HG03066 (cell line): Measurements from ENCODE around the gene TRH.

ENCODE experiments used
- ATAC-seq: cut with Tn5 transposase; IDR thresholded peaks from one replicate; pipeline ENCODE4 v1.9.1; 2021; ENCODE audit warnings: low read depth; ENCODE audit not compliant: unreplicated experiment

Gene TRH, protein sequence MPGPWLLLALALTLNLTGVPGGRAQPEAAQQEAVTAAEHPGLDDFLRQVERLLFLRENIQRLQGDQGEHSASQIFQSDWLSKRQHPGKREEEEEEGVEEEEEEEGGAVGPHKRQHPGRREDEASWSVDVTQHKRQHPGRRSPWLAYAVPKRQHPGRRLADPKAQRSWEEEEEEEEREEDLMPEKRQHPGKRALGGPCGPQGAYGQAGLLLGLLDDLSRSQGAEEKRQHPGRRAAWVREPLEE

DNA sequence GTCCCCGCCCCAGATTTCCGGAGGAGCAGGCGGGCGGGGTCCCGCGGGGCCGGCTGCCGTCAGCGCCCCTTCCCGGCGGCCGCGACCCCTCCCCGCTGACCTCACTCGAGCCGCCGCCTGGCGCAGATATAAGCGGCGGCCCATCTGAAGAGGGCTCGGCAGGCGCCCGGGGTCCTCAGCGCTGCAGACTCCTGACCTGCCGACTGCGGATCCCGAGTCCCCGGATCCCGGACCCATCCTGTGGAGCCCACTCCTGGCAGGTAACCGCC lies at the start of gene TRH:
TSS of gene TRH (plus strand) at position 157 of the 269 bp plus-strand sequence. CDS start 1,097 bp downstream, outside the sequence.
- no peak for ATAC-seq

DNA sequence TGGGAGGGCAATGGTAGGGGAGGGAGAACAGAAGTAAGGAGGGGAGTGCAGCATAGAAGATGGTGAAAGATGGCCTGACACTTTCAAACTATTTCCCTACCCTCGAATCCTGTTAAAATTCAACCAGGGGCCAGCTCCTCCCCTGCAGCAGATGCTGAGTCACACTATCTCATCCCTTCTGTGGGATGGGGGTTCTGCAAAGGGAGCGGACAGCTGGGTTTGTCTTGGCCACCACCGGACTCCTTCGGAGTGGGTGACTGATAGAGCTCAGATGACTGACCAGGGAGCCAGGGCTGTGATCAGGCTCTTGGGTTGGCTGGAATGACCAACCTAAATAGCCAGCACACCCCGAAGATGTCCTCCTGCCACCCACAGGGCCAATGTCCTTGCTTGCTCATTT lies 47.4 kb upstream of the TRH start:
- ATAC-seq, result no peak

DNA sequence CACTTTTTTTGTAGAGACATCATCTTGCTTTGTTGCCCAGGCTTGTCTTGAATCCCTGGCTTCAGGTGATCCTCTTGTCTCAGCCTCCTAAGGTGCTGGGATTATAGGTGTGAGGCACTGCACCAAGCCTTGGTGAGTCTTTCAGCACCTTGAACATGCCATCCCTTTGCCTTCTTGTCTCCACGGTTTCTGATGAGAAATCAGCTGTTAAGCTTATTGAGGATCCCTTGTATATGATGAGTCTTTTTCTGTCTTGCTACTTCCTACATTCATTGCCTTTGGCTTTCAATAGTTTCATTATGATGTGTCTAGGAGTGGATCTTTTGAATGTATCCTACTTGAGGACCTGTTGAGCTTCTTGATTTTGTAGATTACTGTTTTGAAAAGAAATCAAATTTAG lies 45.1 kb upstream of the TRH start:
- no peak for ATAC-seq

DNA sequence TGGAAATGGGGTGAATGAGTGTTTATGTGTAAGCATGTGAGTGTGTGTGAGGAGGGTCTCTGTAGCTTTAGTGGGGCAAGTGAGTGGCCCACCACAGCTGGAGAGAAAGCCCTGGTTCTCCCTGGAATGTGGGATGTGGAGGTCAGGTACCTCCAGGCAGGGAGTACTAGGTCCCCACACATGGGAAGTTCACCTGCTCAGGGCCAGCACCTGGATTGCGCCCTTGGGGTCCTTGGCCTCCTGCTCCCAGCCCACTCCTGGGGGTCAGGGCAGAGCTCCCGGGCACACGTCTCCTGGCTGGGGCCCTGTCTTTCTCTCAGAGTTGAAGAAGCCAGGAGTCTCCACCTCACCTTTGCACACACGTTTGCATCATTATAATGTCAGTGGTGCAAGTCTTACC lies 41.0 kb upstream of the TRH start:
- ATAC-seq, result no peak

DNA sequence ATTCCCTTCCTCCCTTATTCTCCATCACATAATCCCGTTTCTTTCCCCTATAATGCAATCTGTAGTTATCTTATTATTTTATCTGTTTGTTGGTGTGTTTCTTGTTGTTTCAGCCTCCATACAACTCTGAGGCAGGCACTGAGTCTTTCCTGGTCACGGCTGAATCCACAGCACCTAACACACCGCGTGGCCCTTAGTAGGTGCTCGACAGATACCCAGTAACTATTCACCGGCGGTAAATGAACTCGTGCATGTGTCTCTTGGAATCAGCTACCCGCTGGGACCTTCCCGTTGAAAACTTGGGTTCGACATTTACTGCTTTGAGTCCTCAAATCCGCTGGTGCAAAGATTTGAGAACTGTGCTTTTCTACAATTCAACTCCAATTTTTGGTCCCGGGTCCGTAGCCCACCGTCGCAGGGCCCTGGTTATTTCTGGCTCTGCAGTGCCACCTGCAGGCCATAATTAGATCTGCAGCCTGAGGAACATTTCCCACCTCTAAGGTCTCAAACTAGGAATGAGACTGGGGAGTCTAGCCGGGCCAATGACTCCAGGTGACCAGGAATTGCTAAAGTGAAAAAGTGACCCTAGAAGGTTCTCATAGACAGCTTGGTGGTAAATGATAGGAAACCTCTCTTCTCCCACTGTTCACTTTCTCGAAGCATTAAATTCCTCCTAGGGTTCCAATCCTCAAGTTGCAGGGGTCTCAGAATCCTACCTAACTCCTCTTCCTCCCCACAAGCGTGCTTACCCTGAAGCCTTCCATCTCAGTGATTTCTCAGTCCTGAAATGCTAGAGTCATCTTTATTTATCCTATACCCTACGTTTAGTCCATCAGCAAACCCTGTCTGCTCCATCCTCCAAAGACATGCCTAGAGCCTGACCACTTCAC lies 40.0 kb upstream of the TRH start:
- no peak for ATAC-seq

DNA sequence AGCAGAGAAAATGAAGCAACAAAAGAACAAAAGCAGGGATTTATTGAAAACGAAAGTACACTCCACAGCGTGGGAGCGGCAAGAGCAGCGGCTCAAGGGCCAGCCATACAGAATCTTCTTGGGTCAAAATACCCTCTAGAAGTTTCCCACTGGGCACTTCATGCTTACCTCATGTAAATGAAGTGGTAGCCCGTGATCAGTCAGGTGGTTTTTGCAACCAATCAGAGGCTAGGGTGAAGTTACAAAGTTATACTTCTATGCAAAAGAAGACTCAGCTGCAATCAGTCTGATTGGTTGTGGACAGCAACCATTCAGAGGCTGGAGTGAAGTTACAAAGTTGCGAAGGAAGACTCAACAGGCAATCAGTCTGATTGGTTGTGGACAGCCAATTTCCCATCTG lies 37.8 kb upstream of the TRH start:
- ATAC-seq, result no peak

DNA sequence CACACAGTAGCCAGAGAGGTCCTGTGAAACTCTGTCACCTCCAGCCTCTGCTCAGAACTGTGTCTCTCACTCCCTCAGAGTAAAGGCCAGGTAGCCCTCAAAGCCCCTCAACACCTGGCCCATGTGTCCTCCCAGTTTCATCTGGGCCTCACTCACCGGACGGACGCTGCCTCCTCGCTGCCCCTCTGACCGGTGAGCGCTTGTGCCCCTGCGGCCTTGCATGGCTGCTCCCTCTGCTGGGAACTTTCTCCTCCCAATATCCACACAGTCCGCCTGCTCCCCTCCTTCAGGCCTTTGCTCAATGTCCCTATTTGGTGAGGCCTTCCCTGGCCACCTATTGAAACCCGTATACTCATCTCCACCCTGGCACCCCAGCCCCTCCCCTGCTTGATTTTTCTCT lies 36.8 kb upstream of the TRH start:
- no peak for ATAC-seq

DNA sequence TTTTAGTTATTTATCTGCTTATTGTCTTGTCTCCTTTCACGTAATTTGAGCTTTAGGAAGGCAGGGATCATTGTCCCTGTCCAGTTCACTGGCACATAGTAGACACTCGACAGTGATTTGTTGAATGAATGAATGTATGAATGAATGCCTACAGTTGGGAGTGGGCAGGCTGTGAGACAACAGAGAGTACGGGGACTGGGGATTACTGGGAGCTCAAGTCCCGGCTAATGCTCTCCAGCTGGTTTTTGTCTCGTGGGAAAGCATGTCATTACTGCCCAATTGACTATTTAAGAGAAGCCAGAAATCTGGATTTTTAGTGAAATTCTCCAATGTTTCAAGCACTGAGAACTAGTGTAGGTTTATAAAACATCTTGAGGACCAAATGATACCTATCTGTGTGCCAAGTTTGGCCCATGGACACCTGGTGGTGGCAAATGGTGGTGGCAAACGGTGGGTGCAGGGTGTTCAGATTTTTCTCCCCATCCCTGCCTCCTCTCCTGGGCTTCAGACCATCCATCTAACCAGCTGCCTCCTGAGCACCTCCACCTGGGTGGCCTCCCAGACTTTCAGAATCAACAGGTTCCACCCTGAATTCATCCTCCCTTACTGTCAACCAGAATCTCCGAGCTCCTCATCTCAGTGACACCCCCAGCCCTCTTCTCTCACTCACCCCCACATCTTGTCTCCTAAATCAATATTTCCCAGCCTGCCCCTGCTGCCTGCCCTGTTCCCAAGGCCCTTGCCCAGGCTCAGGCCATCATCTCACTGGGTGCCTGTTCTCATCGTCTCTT lies 36.2 kb upstream of the TRH start:
- ATAC-seq, result no peak

DNA sequence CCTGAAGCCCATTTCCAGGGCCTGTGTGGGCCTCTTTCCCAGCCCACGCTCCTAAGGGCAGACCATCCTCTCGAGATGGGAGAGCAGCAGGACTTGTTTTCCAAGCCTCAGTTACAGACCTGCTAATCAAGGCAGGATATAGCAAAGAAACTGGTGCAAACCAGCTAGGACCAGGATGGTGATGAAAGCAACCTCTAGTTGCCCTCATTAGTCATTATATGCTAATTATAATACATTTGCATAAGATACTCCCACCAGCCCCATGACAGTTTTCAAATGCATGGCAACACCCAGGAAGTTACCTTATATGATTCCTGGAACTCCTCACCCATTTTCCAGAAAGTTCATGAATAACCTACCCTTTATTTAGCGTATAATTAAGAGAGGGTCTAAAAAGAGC lies 34.4 kb upstream of the TRH start:
- no peak for ATAC-seq

DNA sequence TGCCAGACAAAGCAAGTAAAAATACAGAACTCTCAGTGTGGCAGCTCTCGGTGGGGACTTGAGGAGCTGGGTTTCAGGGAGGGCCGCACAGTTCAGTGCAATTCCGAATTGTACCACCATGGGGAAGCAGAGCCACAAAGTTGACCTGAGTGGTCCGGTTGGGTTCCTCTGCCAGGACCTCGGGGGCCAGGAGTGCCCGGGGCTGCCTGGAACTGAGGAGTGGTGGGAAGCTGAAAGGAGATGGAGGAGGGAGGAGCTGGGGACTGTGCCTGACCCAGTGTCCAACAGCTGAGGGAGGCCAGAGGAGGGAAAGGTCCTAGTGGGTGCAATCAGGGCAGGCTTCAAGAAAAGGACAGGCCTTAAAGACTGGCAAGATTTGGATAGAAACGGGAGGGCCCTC lies 32.2 kb upstream of the TRH start:
- ATAC-seq, result no peak

DNA sequence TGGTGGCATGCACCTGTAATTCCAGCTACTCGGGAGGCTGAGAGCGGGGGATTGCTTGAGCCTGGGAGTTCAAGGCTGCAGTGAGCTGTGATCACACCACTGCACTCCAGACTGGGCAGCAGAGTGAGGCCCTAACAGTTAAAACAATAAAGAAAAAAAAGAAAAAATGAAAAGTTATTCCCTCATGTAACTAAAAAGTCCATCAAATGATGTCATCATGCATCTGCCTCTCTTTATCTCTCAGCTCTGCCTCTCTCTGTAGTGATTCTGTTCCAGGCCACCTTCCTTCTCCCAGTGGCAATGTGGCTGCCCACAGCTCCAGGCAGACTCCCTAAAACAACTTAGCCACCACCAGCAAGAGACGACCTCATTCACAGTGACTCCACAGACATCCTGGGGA lies 31.5 kb upstream of the TRH start:
- no peak for ATAC-seq

DNA sequence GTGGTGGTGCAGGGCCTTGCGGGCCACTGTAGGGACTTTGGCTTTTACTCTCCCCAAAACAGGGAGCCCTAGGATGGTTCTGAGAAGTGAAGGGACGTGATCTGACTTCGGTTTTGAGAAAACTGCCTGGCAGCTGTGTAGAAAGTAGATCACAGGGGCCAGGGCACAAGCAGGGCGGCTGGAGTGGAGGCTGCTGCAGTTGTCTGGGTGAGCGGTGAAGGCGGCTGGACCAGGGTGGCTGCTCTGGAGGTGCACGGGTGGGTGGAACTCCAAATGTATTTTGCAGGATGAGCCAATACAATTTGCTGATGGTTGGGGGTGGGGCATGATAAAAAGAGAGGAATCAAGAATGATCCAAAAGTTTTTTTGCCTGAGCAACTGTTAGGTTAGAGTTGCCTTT lies 29.8 kb upstream of the TRH start:
- no peak for ATAC-seq

DNA sequence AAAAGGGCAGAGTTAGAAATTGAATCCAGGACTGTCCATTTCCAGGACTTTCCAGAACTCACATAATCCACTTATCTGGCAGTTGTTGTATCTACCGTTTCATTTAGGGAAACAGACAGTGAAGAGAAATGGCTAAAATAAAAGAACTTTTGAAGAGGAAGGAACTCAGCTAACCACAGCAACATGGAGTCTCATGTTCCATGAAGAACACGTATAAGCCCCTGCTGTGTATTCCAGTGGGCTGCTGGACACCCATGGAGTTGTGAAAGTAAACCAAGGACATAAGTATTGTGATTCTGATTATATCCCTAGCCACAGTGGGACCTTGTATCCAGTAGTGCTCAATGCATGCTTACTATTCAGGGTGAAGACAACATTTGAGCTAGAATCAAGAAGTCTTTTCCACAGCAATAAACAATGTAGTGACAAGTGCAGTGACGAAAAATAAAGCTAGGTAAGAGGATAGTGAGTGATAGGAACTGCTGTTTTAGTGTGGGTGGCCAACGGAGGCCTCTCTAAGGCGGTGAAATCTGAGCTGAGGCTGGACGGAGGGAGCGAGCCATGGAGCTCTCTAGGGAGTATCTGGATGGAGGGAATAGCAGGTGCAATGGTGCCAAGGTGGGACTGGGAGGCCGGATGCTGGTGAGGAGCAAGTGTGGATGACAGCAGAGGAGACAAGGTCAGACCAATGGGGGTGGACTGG lies 26.8 kb upstream of the TRH start:
- ATAC-seq, result no peak

DNA sequence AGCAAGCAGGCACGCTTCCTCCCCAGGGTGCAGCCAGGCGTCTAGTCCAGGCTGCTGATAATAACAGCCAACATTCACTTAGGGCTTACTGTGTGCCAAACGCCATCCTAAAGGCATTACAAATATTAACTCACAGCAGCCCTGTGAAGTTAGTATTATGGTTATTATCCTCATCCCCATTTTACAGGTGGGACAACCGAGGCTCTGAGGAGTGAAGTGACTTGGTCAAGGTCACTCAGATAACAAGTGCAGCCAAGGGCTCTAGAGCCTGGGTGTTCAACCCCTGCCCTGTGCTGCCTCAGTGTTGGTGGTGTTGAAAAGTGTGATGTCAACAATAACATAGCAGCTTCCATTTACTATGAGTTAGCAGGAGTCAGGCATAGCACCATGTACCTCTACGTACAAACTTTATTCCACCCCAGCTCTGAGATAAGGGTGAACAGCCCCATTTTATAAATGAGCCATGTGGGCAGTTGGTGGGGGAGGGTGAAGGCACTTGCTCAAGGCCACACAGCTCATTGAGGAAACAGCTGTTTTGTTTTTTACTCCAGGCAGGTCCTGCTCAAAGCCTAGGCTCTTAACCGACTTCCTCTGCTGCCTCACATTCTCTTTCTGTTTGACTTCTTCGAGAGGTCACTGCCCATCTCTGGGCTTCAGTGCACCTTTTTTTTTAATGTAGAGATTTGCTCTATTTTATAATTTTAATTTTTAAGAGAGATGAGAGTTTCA lies 24.0 kb upstream of the TRH start:
- ATAC-seq, result no peak

DNA sequence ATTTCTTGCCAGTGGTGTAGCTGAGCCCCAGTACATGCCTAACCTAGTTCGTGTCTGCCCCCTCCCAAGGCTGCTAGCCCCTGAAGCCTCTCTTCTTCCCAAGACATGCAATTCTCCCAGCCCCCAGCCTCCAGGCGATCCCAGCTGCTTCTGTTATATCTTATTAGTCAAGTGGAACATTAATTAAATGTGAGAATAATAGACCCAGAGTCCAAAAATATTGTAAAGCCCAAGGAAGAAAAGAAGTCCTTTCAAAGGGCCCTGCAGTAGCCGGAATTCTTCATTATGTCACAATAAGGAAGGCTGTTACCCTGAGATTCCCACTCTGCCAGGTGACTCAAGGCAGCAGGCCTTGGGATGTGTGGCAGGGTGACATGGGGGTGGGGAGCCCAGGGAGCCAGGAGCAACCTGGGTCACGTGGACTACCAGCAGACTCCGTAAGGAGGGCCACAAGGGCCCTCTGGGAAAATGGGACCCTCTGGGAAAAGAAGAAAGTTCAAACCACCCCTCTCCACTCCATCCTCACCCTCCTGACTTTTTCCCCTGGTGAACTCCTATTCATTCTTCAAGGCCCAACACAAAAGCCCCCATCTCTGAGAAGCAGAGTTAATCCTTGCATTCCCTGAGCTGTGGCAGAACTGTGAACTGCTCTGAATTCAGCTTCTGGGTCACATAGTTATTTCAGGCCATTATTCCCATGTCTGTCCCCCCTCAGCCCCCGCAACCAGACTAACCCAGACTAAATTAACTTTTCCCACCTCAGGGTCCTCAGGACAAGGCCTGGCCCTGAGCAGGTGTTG lies 21.8 kb upstream of the TRH start:
- no peak for ATAC-seq

DNA sequence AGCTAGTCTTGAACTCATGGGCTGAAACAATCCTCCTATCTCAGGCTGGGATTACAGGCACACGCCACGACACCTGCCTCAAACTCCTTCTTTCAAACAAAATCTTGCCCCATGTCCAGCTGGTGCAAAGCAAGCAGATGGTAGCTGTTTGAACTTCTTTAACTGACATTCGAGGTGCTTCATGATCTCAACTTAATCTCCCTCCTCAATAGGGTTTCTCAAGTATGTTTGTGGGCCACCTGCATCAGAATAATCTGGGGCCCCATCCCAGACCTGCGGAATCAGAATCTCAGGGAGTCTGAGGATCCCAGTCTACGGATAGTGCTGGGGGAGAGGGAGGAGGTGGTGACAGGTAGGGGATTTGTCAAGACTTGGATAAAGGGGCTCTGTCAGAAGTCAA lies 20.9 kb upstream of the TRH start:
- ATAC-seq, result no peak

DNA sequence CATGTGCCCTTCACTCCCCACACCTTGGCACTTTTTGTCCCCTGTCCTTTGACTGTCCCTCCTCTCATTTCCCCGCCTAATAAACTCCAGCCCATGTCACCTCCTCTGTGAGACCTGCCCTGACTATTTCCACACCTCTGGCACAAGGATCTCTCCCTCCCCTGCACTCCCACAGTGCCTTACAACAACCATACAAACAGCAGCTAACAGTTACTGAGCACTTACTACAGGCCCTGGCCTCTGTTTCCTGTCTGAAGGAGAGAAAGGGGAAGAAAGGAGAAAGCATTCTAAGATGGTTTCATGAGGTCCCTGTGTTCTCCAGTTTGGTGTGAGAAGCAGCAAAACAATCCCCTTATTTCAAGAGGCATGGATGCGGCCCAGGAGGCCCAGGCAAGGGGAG lies 20.0 kb upstream of the TRH start:
- ATAC-seq, result no peak

DNA sequence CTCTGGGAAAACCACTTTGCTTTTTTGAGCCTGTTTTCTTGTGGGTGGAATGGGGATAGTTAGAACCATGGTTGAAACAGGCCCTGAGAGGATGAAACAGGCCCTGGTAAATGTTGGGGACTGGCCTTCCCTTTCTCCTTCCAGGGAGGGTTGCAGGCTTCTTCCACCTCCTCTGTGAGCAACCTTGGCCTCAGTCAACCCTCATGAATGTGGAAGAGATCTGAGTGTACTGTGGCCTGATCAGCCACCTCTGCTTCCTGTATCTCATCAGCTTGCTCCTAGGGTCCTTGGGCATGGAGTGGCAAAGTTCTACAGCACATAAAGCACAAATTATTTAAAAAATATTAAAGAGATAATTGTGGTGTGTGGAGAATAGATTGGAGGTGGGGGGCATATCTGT lies 17.6 kb upstream of the TRH start:
- no peak for ATAC-seq

DNA sequence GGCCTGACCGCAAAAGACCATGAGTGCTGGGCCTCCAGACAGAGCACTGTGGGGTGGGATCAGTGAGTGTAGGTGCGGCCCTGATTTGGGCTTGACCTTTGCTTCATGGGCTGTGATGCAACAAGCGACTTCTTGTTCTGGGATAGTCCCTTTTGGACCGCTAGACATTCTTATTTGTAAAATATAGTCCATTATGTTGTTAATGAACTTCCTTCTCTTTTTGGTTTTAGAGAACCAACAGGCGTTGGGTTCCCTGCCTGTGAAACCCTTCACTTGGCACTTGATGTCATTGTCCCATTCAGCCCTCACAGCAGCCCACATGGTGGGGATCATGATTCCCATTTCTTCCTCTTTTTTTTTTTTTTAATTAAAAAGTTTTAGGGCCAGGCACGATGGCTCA lies 15.8 kb upstream of the TRH start:
- no peak for ATAC-seq

DNA sequence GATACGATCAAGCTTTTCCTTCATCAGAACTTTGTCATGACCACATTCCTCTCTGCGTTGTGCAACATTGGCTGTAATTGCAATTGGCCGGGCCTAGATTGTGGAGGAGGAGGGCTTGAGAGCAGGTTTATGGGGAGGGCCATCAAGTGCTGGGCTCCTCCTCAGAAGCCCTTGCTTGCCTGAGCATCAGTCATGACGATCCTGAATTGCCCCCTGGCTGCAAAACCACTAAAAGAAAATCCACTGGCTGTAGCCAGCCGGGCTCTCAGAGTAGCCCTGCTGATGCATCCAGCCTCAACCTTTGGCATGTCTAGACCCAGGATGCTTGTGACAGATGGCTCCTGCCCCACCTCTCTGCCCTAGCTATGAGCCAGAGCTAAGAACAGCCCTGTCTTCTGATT lies 13.4 kb upstream of the TRH start:
- ATAC-seq, result no peak
